Kidney epithelial cell (primary cell): ENCODE results near the gene AFTPH. TPM values are rescaled to one million over a fixed set of nuclear protein-coding genes. Genes with fewer than 3 reads are reported as not detected.

Source experiments
- DNase-seq: peaks from one replicate; pipeline ENCODE4 v3.0.0-alpha.2; 2010; ENCODE audit warnings: low read depth
- H3K27me3 ChIP-seq: 2 replicates; pipeline ENCODE4 v1.6.0; 2011; ENCODE audit warnings: low read length; ENCODE audit not compliant: control insufficient read depth, insufficient read depth
- H3K36me3 ChIP-seq: 2 replicates; pipeline ENCODE4 v1.5.1; 2011; ENCODE audit warnings: low read length; ENCODE audit not compliant: control insufficient read depth, insufficient read depth
- H3K4me3 ChIP-seq: 2 replicates; pipeline ENCODE4 v1.5.1; 2011; ENCODE audit warnings: low read depth, mild to moderate bottlenecking, control low read depth, low read length
- CTCF ChIP-seq: IDR thresholded peaks from 2 replicates; pipeline ENCODE4 v1.5.1; 2011; ENCODE audit warnings: mild to moderate bottlenecking, moderate library complexity, low read length, control low read depth, inconsistent platforms; ENCODE audit not compliant: insufficient read depth, poor library complexity, severe bottlenecking
- total RNA-seq: library from RNA; depleted of rRNA; stranded (reverse); fragments of >200 nt; gene quantifications from 2 replicates; pipeline ENCODE4 v1.2.3, GENCODE V29; 2015

AFTPH gene
- total RNA-seq, 1 donor from 2014 or later: 20.3 TPM

- no peaks in the 10 kb centered on the region for H3K36me3 ChIP-seq
- TF ChIP-seq CTCF: no peak
- no peak overlapping the region for H3K4me3 ChIP-seq
- DNase-seq: no peak
- H3K27me3 ChIP-seq: peaks cover 3% of the 10 kb centered on the region
Measured at GRCh38 chr2:64492272-64492671, 31.9 kb upstream of the AFTPH start.

GRCh38 chr2:64492821-64493220 lies 31.3 kb upstream of the AFTPH start:
- no peak for DNase-seq
- TF ChIP-seq CTCF: no peak
- Histone ChIP-seq H3K27me3 (peaks cover 3% of the 10 kb centered on the region), H3K36me3 (no peaks in the 10 kb centered on the region), H3K4me3 (no peak overlapping the region)

GRCh38 chr2:64493788-64494187 lies 30.3 kb upstream of the AFTPH start:
- peaks cover 3% of the 10 kb centered on the region for H3K27me3 ChIP-seq
- no peak for TF ChIP-seq CTCF
- H3K4me3 ChIP-seq: no peak overlapping the region
- DNase-seq: no peak
- no peaks in the 10 kb centered on the region for H3K36me3 ChIP-seq

- no peak for DNase-seq
- H3K27me3 ChIP-seq: peaks cover 3% of the 10 kb centered on the region
- no peaks in the 10 kb centered on the region for H3K36me3 ChIP-seq
Measured at GRCh38 chr2:64498438-64498837, 25.7 kb upstream of the AFTPH start.

GRCh38 chr2:64500549-64500948 lies 23.6 kb upstream of the AFTPH start:
- no peak for TF ChIP-seq CTCF
- no peak overlapping the region for H3K4me3 ChIP-seq
- peaks cover 3% of the 10 kb centered on the region for H3K27me3 ChIP-seq

More at GRCh38 chr2:64498438-64498837, 25.7 kb upstream of the AFTPH start:
- no peak overlapping the region for H3K4me3 ChIP-seq
- TF ChIP-seq CTCF: no peak

GRCh38 chr2:64501946-64502345 lies 22.2 kb upstream of the AFTPH start:
- Histone ChIP-seq H3K4me3 (no peak overlapping the region), H3K36me3 (no peaks in the 10 kb centered on the region), H3K27me3 (peaks cover 2% of the 10 kb centered on the region)
- TF ChIP-seq CTCF: no peak
- DNase-seq: no peak

More at GRCh38 chr2:64500549-64500948, 23.6 kb upstream of the AFTPH start:
- no peaks in the 10 kb centered on the region for H3K36me3 ChIP-seq
- no peak for DNase-seq
